ENCODE results near the gene SULF2.

Gene SULF2

DNA sequence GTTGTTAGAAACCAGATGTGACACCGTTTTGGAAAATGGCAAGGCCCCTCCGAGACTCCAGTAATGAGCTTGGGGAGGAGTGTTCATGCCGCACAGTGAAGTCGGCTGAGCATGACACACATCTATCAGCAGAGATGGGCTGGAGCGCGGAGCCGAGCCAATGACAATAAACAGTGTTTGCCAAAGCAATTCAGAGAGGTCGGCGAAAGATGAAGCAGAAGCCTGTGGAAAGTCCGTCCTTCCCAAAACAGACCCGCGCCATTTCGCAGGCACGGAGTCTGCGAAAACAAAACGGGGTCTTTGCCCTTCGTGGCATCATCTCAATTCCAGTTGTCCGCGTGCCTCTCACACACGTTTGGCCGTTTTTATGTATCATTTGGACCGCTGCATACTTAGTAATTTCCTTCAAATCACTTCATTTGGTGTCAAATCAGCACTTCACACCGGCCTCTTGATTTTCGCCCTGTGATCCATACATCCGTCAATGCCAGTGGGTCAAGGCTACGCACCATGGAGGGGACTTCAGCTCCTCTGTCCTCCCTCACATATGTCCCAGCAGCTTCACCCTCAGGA lies 71.3 kb downstream of the SULF2 start:
- no peak overlapping the region for H3K27ac Mint-ChIP-seq
- peaks cover 6% of the 10 kb centered on the region for H3K27me3 Mint-ChIP-seq
- H3K36me3 Mint-ChIP-seq (ENCODE audit: low read depth) = no peaks in the 10 kb centered on the region
- H3K9me3 Mint-ChIP-seq = no peaks in the 10 kb centered on the region
- DNase-seq (no peak), ATAC-seq (no peak)
- no peak overlapping the region for H3K4me3 Mint-ChIP-seq
- no peaks in the 10 kb centered on the region for H3K4me1 Mint-ChIP-seq

DNA sequence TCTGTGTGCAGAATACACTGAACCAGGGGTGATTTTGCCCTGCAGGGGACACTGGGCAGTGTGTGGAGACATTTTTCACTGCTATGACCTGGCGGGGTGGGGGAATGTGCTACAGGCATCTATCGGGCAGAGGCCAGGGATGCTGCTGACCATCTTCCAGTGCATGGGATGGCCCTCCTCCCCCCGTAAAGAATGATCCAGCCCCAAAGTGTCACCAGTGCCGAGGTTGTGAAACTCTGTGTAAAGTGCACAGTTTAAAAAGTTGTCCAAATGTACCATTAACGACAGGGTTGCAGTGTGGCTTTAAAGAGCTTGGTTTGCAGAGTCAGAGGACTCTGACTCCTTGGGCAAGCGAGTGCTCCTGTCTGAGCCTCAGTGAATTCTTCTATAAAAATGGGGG lies 72.1 kb downstream of the SULF2 start:
- no peak for ATAC-seq
- Mint-ChIP-seq H3K4me3 (no peak overlapping the region), H3K27ac (no peak overlapping the region), H3K27me3 (peaks cover 6% of the 10 kb centered on the region), H3K4me1 (no peaks in the 10 kb centered on the region), H3K9me3 (no peaks in the 10 kb centered on the region), H3K36me3 (ENCODE audit: low read depth) (no peaks in the 10 kb centered on the region)
- DNase-seq = no peak

GRCh38 chr20:47711046-47711752 lies 74.1 kb downstream of the SULF2 start:
- DNase-seq (no peak), ATAC-seq (no peak)
- Mint-ChIP-seq H3K27ac (no peak overlapping the region), H3K4me3 (no peak overlapping the region), H3K36me3 (ENCODE audit: low read depth) (no peaks in the 10 kb centered on the region), H3K9me3 (no peaks in the 10 kb centered on the region), H3K27me3 (peaks cover 8% of the 10 kb centered on the region), H3K4me1 (no peaks in the 10 kb centered on the region)

DNA sequence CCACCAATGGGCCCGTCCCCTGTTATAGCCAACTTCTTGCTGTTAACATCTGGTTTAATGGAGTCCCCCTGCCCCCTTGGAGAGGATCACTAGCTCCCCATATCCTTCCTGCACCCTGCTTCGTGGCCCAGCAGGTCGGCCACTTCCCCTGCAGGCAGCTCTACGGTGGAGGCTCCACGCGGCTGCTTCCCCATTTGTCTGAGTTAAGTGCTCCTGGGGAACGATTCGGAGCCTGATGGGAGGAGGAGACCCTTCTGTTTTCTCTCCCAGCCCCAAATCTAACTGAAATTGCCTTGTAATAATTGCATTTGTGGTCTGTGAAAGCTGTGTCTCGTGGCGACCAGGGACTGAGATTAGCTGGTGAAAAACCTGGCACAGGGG lies 74.6 kb downstream of the SULF2 start:
- no peaks in the 10 kb centered on the region for H3K4me1 Mint-ChIP-seq

DNA sequence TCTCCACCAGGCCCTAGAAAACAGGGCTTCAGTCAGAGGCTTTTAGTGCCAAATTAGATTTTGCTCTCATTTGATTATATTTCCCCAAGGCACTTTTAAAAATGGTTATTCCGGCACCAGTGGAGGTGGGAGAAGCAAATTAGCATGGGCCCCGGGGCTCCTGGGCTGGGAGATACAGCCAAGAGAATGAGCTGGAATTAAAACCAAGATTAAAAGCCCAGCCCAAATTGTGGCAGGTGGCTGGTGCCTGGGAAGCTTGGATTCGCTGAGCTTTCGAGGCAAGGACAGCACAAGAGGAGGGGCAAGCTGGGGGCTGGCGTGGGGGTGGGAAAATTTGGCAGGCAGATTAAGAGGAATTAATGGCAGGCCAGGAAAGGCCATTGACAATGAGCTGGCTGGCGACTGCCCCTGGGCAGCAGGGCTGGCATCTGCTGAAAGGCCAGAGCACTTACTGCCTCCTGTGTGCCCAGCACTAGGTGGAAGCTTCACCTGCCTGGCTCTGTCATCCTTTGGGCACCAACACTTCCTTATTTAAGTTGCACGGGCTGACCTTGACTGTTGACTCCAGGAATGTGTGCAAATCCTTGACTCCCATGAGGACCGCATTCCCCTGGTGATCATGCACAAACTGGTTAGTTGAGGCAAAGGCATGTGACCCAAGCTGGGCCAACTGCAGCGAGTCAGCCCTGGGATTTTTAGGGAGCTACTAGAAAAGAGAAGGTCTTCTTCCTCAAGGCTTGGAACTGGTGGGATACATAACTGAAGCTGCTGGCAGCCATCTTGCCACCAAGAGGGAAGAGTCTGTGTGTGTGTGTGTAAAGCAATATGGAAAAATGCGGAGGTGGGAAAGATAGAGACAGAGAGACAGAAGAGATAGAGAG lies 76.1 kb downstream of the SULF2 start:
- DNase-seq (no peak), ATAC-seq (no peak)
- Mint-ChIP-seq H3K27me3 (peaks cover 8% of the 10 kb centered on the region), H3K36me3 (ENCODE audit: low read depth) (no peaks in the 10 kb centered on the region), H3K4me3 (no peak overlapping the region), H3K4me1 (no peaks in the 10 kb centered on the region), H3K27ac (no peak overlapping the region), H3K9me3 (no peaks in the 10 kb centered on the region)

More for the DNA sequence above, 74.6 kb downstream of the SULF2 start:
- H3K27me3 Mint-ChIP-seq = peaks cover 8% of the 10 kb centered on the region
- no peaks in the 10 kb centered on the region for H3K36me3 Mint-ChIP-seq (ENCODE audit: low read depth)
- H3K9me3 Mint-ChIP-seq = no peaks in the 10 kb centered on the region
- DNase-seq = no peak
- ATAC-seq = no peak
- no peak overlapping the region for H3K4me3 Mint-ChIP-seq
- H3K27ac Mint-ChIP-seq = no peak overlapping the region

GRCh38 chr20:47708140-47708807 lies 77.0 kb downstream of the SULF2 start:
- no peak overlapping the region for H3K4me3 Mint-ChIP-seq
- no peak overlapping the region for H3K27ac Mint-ChIP-seq

DNA sequence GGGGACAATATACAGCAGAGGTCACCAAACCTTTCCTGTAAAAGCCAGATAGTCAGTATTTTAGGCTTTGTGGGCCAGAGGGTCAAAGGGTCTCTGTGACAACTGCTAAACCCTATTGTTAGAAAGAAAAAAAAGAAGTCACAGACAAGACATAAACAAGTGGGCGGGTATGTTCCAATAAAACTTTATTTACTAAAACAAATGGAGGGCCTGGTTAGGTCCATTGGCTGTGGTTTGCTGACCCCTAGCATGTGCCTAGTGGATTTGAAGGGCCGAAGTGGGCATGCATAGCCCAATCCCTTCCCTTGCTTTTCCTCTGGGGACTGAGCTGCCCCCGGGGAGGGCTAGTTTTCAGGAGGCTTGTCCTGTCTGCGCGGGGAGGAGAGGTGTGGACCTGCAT lies 78.9 kb downstream of the SULF2 start:
- Mint-ChIP-seq H3K27ac (no peak overlapping the region), H3K4me1 (no peaks in the 10 kb centered on the region), H3K27me3 (peaks cover 5% of the 10 kb centered on the region), H3K4me3 (no peak overlapping the region), H3K9me3 (no peaks in the 10 kb centered on the region), H3K36me3 (ENCODE audit: low read depth) (no peaks in the 10 kb centered on the region)
- no peak for ATAC-seq
- DNase-seq = no peak

More at GRCh38 chr20:47708140-47708807, 77.0 kb downstream of the SULF2 start:
- Mint-ChIP-seq H3K9me3 (no peaks in the 10 kb centered on the region), H3K36me3 (ENCODE audit: low read depth) (no peaks in the 10 kb centered on the region), H3K27me3 (peaks cover 8% of the 10 kb centered on the region), H3K4me1 (no peaks in the 10 kb centered on the region)
- ATAC-seq (no peak), DNase-seq (no peak)

DNA sequence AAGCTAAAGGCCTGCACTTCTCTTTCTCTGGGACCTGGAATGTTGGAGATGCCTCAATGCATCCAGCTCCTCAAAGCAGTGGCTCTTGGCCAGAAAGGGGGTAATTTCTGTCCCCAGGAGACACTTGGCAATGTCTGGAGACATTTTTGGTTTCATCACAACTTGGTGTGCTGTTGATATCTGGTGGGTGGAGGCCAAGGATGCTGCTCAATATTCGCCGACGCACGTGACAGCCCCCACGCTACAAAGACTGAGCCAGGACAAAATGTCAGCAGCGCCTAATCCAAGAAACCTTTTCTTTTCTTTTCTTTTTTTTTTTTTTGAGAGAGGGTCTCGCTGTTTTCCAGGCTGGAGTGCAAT lies 79.8 kb downstream of the SULF2 start:
- no peaks in the 10 kb centered on the region for H3K4me1 Mint-ChIP-seq
- no peak overlapping the region for H3K4me3 Mint-ChIP-seq
- H3K36me3 Mint-ChIP-seq (ENCODE audit: low read depth) = no peaks in the 10 kb centered on the region

GRCh38 chr20:47704746-47705496 lies 80.4 kb downstream of the SULF2 start:
- no peaks in the 10 kb centered on the region for H3K9me3 Mint-ChIP-seq
- no peaks in the 10 kb centered on the region for H3K4me1 Mint-ChIP-seq
- no peak for DNase-seq
- no peaks in the 10 kb centered on the region for H3K36me3 Mint-ChIP-seq (ENCODE audit: low read depth)
- H3K27me3 Mint-ChIP-seq = peaks cover 5% of the 10 kb centered on the region
- H3K4me3 Mint-ChIP-seq = no peak overlapping the region
- H3K27ac Mint-ChIP-seq = no peak overlapping the region
- no peak for ATAC-seq

More for the DNA sequence above, 79.8 kb downstream of the SULF2 start:
- Mint-ChIP-seq H3K9me3 (no peaks in the 10 kb centered on the region), H3K27me3 (peaks cover 5% of the 10 kb centered on the region), H3K27ac (no peak overlapping the region)
- no peak for DNase-seq
- no peak for ATAC-seq

GRCh38 chr20:47703748-47704147 lies 81.5 kb downstream of the SULF2 start:
- no peaks in the 10 kb centered on the region for H3K36me3 Mint-ChIP-seq (ENCODE audit: low read depth)
- H3K4me1 Mint-ChIP-seq = no peaks in the 10 kb centered on the region

DNA sequence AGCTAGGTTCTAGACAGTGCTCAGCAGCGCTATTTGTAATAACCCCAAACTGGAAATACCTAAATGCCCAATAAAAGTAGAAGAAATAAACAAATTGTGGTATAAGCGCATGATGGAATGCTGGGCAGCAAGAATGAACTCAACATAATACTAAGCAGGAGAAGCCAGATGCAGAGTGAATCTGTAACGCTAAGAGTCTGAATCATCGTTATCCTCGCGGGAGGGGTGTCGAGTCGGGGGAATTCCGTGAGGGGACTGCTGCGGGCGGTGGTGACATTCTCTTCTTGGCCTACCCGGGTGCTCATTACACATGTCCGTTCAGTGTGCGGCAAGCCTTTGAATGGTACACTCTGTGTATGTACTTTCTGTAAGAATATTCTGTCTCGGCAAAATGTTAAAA lies 83.7 kb downstream of the SULF2 start:
- Mint-ChIP-seq H3K27me3 (no peaks in the 10 kb centered on the region), H3K4me1 (no peaks in the 10 kb centered on the region), H3K9me3 (no peaks in the 10 kb centered on the region), H3K4me3 (no peak overlapping the region), H3K36me3 (ENCODE audit: low read depth) (no peaks in the 10 kb centered on the region), H3K27ac (no peak overlapping the region)
- ATAC-seq (no peak), DNase-seq (no peak)

More at GRCh38 chr20:47703748-47704147, 81.5 kb downstream of the SULF2 start:
- DNase-seq (no peak), ATAC-seq (no peak)
- Mint-ChIP-seq H3K9me3 (no peaks in the 10 kb centered on the region), H3K4me3 (no peak overlapping the region), H3K27me3 (peaks cover 2% of the 10 kb centered on the region), H3K27ac (no peak overlapping the region)

DNA sequence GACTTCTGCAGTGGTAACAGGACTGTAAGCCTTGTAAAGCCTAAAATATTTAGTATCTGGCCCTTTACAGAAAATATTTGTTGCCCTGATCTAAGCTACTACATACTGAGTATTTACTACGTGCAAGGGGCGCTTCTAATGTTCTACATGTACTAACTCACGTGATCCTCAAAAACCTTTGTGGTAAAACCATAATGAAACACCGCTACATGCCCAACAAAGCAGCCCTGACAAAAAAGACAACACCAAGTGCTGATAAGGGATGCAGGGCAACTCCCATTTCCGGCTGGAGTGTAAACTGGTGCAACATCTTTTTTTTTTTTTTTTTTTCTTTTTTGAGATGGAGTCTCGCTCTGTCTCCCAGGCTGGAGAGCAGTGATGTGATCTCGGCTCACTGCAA lies 85.0 kb downstream of the SULF2 start:
- ATAC-seq (no peak), DNase-seq (no peak)
- H3K9me3 Mint-ChIP-seq = no peaks in the 10 kb centered on the region
- H3K4me3 Mint-ChIP-seq = no peak overlapping the region
- H3K27ac Mint-ChIP-seq = no peak overlapping the region
- H3K4me1 Mint-ChIP-seq = peaks cover under 1% of the 10 kb centered on the region
- H3K36me3 Mint-ChIP-seq (ENCODE audit: low read depth) = no peaks in the 10 kb centered on the region
- no peaks in the 10 kb centered on the region for H3K27me3 Mint-ChIP-seq

- no peaks in the 10 kb centered on the region for H3K36me3 Mint-ChIP-seq (ENCODE audit: low read depth)
- DNase-seq = no peak
These were observed 85.5 kb downstream of the SULF2 start for GRCh38 chr20:47699818-47700217.

DNA sequence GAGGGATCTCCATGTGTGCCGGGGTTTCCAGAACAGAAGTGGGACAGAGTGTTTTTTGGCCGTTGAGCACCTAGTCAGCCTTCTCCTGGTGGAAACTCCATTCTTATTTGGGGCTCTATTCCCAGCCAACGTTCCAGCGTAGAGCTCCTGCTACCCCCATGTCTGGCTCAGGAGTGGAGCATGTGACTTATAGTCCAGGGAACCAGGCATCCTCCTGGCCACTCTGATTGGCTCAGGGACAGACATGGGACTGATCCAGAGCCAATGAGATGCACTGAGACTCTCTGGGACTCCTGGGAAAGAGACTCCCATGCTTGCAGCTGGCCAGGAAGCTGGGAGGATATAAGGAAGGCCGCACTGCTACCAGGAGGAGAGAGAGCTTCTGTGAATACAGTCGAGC lies 87.1 kb downstream of the SULF2 start:
- H3K9me3 Mint-ChIP-seq = no peaks in the 10 kb centered on the region
- H3K27ac Mint-ChIP-seq = no peak overlapping the region
- H3K27me3 Mint-ChIP-seq = no peaks in the 10 kb centered on the region
- no peak for ATAC-seq
- H3K36me3 Mint-ChIP-seq (ENCODE audit: low read depth) = no peaks in the 10 kb centered on the region
- DNase-seq = no peak
- H3K4me3 Mint-ChIP-seq = no peak overlapping the region
- peaks cover 2% of the 10 kb centered on the region for H3K4me1 Mint-ChIP-seq

More at GRCh38 chr20:47699818-47700217, 85.5 kb downstream of the SULF2 start:
- no peak overlapping the region for H3K27ac Mint-ChIP-seq
- ATAC-seq = no peak
- no peaks in the 10 kb centered on the region for H3K9me3 Mint-ChIP-seq
- no peak overlapping the region for H3K4me3 Mint-ChIP-seq
- H3K4me1 Mint-ChIP-seq = peaks cover 2% of the 10 kb centered on the region
- H3K27me3 Mint-ChIP-seq = no peaks in the 10 kb centered on the region
